ENCODE results near the gene BAZ1B. TPM values are rescaled to one million over a fixed set of nuclear protein-coding genes. Genes with fewer than 3 reads are reported as not detected.

The BAZ1B gene
- total RNA-seq, 1 experiment from 2014 or later = 127 TPM

DNA sequence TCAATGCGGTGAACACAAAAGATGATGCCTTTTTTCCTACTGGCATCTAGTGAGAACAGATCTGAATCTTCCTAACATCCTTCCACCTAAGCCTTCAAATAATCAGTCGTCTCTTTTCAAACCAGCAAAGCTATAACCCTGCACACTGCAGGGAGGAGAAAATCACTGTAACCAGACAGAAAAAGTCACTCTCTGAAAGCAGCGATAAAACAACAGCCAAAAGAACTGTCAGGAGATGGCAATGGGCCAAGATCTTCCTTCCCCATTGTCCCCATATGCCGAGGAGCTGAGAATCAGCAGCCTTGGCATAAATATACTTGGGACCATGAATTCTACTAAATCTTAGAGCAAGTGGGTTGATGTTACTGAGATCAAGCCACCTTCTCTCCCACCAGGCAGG, 75.4 kb downstream of the BAZ1B start:
- TF ChIP-seq EZH2 (IDR thresholded peaks at IDR 0.05; ENCODE audit: borderline replicate concordance, low read depth, low read length, poor library complexity, severe bottlenecking) (no peak), CTCF (conservative IDR thresholded peaks at IDR 0.05; ENCODE audit: low read depth, low read length) (no peak)
- no TSS peak for BruUV-seq (replicated peaks)
- ChIA-PET POLR2A (ENCODE audit: low non-redundant PET) (no interaction called here), CTCF (no interaction called here)
- Histone ChIP-seq H3K4me1 (ENCODE audit: insufficient read depth, low read length, poor library complexity, severe bottlenecking) (no peaks in the 10 kb centered on the region), H3K9me3 (ENCODE audit: low read depth, low read length, poor library complexity, severe bottlenecking) (no peaks in the 10 kb centered on the region), H3K4me3 (ENCODE audit: low read depth, low read length, poor library complexity, severe bottlenecking) (no peak overlapping the region), H3K27ac (ENCODE audit: low read depth, low read length, poor library complexity, severe bottlenecking) (no peak overlapping the region), H3K27me3 (replicated peaks; ENCODE audit: insufficient read depth, low read depth, low read length, poor library complexity) (no peaks in the 10 kb centered on the region), H3K36me3 (ENCODE audit: insufficient read depth, low read length, poor library complexity, severe bottlenecking) (peaks cover 98% of the 10 kb centered on the region)
- intact Hi-C loops (cut with micrococcal nuclease; ENCODE audit: unreplicated experiment) = loop anchor here (5.0 kb wide), 1 partner anchor 36 kb away; no protein-coding TSS in a partner anchor
- DNase-seq (ENCODE audit: low spot score) = no peak

GRCh38 chr7:73443548-73444255, 78.4 kb downstream of the BAZ1B start:
- Histone ChIP-seq H3K27me3 (replicated peaks; ENCODE audit: insufficient read depth, low read depth, low read length, poor library complexity) (no peaks in the 10 kb centered on the region), H3K27ac (ENCODE audit: low read depth, low read length, poor library complexity, severe bottlenecking) (no peak overlapping the region), H3K9me3 (ENCODE audit: low read depth, low read length, poor library complexity, severe bottlenecking) (no peaks in the 10 kb centered on the region), H3K4me1 (ENCODE audit: insufficient read depth, low read length, poor library complexity, severe bottlenecking) (no peaks in the 10 kb centered on the region), H3K4me3 (ENCODE audit: low read depth, low read length, poor library complexity, severe bottlenecking) (no peak overlapping the region), H3K36me3 (ENCODE audit: insufficient read depth, low read length, poor library complexity, severe bottlenecking) (peaks cover 93% of the 10 kb centered on the region)
- TF ChIP-seq CTCF (conservative IDR thresholded peaks at IDR 0.05; ENCODE audit: low read depth, low read length) = no peak
- TF ChIP-seq EZH2 (IDR thresholded peaks at IDR 0.05; ENCODE audit: borderline replicate concordance, low read depth, low read length, poor library complexity, severe bottlenecking) = no peak
- POLR2A ChIA-PET (ENCODE audit: low non-redundant PET) = no interaction called here
- DNase-seq (ENCODE audit: low spot score) = no peak
- intact Hi-C loops (cut with micrococcal nuclease; ENCODE audit: unreplicated experiment) = no loop called here
- CTCF ChIA-PET = no interaction called here
- no TSS peak for BruUV-seq (replicated peaks)

DNA sequence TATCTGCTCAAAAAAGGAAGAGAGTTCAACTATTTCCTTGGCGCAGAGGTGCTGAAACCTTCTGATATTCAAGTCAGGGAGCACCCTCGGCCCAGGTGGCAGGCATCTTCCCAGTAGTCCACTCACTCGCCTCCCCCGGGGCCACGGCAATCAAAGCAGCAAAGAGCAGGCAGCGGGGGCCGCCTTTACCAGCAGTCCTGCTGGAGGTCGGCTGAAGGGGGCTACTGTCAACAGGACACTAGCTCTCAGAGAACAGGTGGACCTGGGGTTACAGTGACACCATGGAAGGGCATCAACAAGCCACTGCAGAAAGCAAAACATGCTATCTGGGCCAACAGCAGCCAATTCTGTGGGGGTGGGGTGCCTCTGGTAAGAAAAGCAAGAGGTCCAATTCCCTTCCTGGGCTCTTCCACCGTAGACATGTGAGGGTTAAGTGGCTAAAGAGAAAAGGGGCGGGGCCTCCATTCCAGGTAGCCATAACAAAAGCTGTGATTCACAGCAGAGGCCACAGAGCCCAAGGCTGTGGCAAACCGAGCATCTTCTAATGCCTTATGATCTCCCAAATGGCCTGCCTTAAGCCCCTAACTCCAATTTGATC, 79.1 kb downstream of the BAZ1B start:
- BruUV-seq (replicated peaks) = no TSS peak
- intact Hi-C loops (cut with micrococcal nuclease; ENCODE audit: unreplicated experiment) = no loop called here
- H3K27me3 ChIP-seq (replicated peaks; ENCODE audit: insufficient read depth, low read depth, low read length, poor library complexity) = no peaks in the 10 kb centered on the region
- DNase-seq (ENCODE audit: low spot score) = no peak
- POLR2A ChIA-PET (ENCODE audit: low non-redundant PET) = no interaction called here
- TF ChIP-seq EZH2 (IDR thresholded peaks at IDR 0.05; ENCODE audit: borderline replicate concordance, low read depth, low read length, poor library complexity, severe bottlenecking) = no peak
- no peak for TF ChIP-seq CTCF (conservative IDR thresholded peaks at IDR 0.05; ENCODE audit: low read depth, low read length)
- no peak overlapping the region for H3K4me3 ChIP-seq (ENCODE audit: low read depth, low read length, poor library complexity, severe bottlenecking)
- no peaks in the 10 kb centered on the region for H3K4me1 ChIP-seq (ENCODE audit: insufficient read depth, low read length, poor library complexity, severe bottlenecking)
- H3K27ac ChIP-seq (ENCODE audit: low read depth, low read length, poor library complexity, severe bottlenecking) = no peak overlapping the region
- H3K36me3 ChIP-seq (ENCODE audit: insufficient read depth, low read length, poor library complexity, severe bottlenecking) = peaks cover 86% of the 10 kb centered on the region
- CTCF ChIA-PET = no interaction called here
- H3K9me3 ChIP-seq (ENCODE audit: low read depth, low read length, poor library complexity, severe bottlenecking) = no peaks in the 10 kb centered on the region

Measured in A673 (cell line).